WERI-Rb-1 (cell line): ENCODE data around the gene HCFC1.
"Not testable (repeated sequence)": the region's sequence is repeated elsewhere in the genome, so short reads cannot be mapped to it uniquely, and the experiment has no call there.

Source experiments
- DNase-seq: peaks from one replicate; pipeline ENCODE4 v3.0.0-alpha.2; 2020
- H3K27ac ChIP-seq: fragments of 250-450 bp; sonication (Bioruptor Pico); 2 replicates; pipeline ENCODE4 v1.5.1; 2020; ENCODE audit warnings: mild to moderate bottlenecking, moderate library complexity
- H3K27me3 ChIP-seq: fragments of 250-450 bp; sonication (Bioruptor Pico); 2 replicates; pipeline ENCODE4 v1.5.1; 2021; ENCODE audit warnings: mild to moderate bottlenecking, low read depth, moderate library complexity; ENCODE audit not compliant: insufficient read depth, severe bottlenecking
- H3K36me3 ChIP-seq: fragments of 250-450 bp; sonication (Bioruptor Pico); 2 replicates; pipeline ENCODE4 v1.5.1; 2020; ENCODE audit warnings: mild to moderate bottlenecking, moderate library complexity
- H3K4me3 ChIP-seq: 2 replicates; pipeline ENCODE4 v1.5.1; 2011; ENCODE audit warnings: low read depth, mild to moderate bottlenecking, control low read depth, low read length
- H3K9me3 ChIP-seq: fragments of 250-450 bp; sonication (Bioruptor Pico); 2 replicates; pipeline ENCODE4 v1.5.1; 2021; ENCODE audit warnings: mild to moderate bottlenecking, moderate library complexity; ENCODE audit not compliant: severe bottlenecking
- TF ChIP-seq, protein P1 (sequence below): IDR thresholded peaks from 2 replicates; pipeline ENCODE4 v1.5.1; 2011; ENCODE audit warnings: low read depth, mild to moderate bottlenecking, control low read depth, inconsistent platforms, low read length

Gene HCFC1

DNA sequence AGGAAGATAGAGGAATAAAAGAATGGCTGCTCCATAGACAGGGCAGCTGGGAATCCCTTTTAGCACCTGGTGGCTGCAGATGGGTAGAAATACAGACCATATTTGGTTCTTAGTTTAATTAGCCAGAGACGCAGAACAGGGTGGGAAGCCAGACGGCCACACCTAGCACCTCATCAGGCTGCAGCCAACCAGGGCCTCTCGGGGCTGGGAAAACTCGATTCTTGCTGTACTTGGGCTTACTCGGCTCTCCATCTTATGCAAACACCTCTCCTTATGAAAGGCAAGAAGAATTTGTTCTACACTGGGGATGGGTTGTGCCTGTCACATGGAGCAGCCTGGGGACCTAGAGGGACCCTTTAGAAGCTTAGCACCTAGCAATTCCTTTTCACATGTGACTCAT, 28.4 kb upstream of the HCFC1 start:
- peaks cover 9% of the 10 kb centered on the region for H3K27me3 ChIP-seq
- H3K27ac ChIP-seq: no peak overlapping the region
- TF ChIP-seq, protein P1, sequence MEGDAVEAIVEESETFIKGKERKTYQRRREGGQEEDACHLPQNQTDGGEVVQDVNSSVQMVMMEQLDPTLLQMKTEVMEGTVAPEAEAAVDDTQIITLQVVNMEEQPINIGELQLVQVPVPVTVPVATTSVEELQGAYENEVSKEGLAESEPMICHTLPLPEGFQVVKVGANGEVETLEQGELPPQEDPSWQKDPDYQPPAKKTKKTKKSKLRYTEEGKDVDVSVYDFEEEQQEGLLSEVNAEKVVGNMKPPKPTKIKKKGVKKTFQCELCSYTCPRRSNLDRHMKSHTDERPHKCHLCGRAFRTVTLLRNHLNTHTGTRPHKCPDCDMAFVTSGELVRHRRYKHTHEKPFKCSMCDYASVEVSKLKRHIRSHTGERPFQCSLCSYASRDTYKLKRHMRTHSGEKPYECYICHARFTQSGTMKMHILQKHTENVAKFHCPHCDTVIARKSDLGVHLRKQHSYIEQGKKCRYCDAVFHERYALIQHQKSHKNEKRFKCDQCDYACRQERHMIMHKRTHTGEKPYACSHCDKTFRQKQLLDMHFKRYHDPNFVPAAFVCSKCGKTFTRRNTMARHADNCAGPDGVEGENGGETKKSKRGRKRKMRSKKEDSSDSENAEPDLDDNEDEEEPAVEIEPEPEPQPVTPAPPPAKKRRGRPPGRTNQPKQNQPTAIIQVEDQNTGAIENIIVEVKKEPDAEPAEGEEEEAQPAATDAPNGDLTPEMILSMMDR: no peak
- no peak overlapping the region for H3K4me3 ChIP-seq
- no peaks in the 10 kb centered on the region for H3K9me3 ChIP-seq
- DNase-seq: no peak
- no peaks in the 10 kb centered on the region for H3K36me3 ChIP-seq

DNA sequence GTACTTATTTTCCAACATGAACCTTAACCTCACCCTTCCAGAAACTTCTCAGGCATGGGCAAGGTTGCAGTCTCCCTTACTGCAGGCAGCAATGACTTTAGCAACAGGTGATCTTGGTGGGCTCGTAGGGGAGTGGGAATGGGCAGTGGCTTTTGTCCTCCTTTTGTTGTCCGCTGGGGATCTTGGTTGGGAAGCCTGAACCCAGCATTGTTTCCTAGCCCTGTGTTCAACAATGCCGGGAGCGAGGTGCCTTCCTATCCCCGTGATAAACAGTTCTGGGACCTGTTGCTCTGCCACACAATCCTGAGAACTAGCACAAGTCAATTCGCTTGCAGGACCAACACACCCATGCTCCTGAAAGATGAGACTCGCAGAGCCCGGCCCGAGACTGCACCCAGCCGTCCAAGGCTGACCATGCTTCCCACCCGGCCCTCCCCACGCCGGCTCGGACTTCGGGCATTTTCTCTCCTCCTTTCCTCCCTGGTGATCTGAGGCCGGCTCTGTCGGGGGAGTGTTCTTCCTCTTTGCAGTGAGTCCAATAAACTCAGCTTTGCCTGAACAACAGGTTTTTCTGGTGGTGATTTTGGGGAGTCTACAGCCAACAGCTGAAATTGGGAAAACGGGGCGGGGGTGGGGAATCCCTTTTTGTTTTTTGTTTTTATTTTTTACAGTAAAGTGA, 27.9 kb upstream of the HCFC1 start:
- TF ChIP-seq, protein P1: no peak
- Histone ChIP-seq H3K27ac (no peak overlapping the region), H3K36me3 (no peaks in the 10 kb centered on the region), H3K27me3 (peaks cover 9% of the 10 kb centered on the region), H3K4me3 (no peak overlapping the region), H3K9me3 (no peaks in the 10 kb centered on the region)
- no peak for DNase-seq

DNA sequence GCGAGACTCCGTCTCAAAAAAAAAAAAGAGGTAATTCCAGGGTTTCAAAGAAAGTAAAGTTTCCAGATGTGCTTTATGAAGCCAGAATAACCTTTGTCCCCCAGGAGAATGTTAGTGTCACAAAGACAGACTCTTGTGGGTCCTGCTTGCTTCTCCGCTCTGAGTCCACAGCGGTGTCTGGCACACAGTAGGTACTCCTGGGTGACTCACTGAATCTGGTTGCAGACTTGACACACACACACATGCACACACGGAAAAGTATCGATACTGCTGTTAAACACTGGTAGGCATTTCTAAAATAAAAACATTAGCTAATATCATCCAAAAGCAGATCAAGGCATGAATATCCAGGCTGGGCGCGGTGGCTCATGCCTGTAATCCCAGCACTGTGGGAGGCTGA, 23.9 kb upstream of the HCFC1 start:
- TF ChIP-seq, protein P1: no peak
- Histone ChIP-seq H3K27ac (no peak overlapping the region), H3K9me3 (no peaks in the 10 kb centered on the region), H3K27me3 (peaks cover 12% of the 10 kb centered on the region), H3K4me3 (no peak overlapping the region), H3K36me3 (no peaks in the 10 kb centered on the region)
- no peak for DNase-seq

DNA sequence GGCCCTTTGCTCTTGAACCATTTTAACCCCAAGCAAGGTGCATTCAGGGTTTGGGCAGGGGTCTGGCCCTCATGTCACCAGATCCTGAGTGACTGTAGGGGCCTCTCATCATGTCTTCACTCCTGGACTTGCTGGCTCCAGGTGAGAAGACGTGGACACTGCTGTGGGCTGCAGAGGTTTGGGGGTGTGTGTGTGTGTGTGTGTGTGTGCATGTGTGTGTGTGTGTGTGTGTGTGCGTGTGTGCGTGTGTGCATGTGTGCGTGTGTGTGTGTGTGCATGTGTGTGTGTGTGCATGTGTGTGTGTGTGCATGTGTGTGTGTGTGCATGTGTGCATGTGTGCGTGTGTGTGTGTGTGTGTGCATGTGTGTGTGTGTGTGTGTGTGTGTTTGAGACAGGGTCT, 22.8 kb upstream of the HCFC1 start:
- H3K27ac ChIP-seq: not testable (repeated sequence)

DNA sequence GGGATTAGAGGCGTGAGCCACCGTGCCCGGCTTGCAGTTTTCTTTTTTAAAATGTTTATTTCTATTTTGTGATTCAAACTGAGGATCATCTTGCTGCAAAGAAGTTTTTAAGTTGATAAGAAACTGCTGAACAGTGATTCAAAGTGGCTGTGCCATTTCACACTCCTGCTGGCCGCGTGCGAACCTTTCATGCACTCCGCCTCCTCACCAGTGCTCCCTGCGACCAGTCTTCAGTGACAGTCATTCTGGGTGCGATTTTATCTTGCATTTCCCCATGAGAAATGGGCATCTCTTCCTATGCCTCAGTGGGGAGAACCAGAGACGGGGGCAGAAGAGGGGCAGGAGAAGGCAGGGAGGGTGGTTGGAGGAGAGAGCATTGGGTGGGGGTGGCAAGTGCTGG, 22.4 kb upstream of the HCFC1 start:
- Histone ChIP-seq H3K27ac (no peak overlapping the region), H3K27me3 (peaks cover 7% of the 10 kb centered on the region), H3K36me3 (no peaks in the 10 kb centered on the region), H3K9me3 (no peaks in the 10 kb centered on the region), H3K4me3 (no peak overlapping the region)
- no peak for DNase-seq
- TF ChIP-seq, protein P1: no peak

More for the DNA sequence above, 22.8 kb upstream of the HCFC1 start:
- H3K27me3 ChIP-seq, H3K9me3 ChIP-seq, H3K4me3 ChIP-seq, H3K36me3 ChIP-seq, DNase-seq: not testable (repeated sequence)

DNA sequence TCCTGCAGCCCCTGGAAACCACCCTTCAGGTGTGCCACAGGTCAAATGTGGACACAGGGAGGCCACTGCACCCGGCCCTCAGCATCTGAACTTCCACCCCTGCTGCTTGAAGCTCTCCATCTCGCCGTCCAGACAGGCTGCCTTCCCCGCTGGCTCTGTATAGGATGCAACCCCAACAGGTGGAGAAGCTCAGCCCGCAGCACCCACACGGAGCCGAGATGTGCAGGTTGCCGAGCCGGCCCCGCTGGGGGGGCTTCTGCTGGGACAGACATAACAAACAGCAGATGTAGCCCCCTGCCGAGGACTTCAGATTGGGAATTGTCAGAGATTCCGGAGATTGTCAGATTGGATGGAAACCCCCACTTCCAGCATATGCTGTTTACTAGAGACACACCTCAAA, 21.5 kb upstream of the HCFC1 start:
- Histone ChIP-seq H3K9me3 (no peaks in the 10 kb centered on the region), H3K27me3 (peaks cover 7% of the 10 kb centered on the region), H3K27ac (no peak overlapping the region), H3K4me3 (no peak overlapping the region), H3K36me3 (no peaks in the 10 kb centered on the region)
- TF ChIP-seq, protein P1: no peak
- no peak for DNase-seq
